OCI-LY1 (cell line): Measurements from ENCODE around the gene CLEC4C.

Experiments used
- CTCF ChIP-seq: fragments of 200-600 bp; sonication (generic), shearing (Covaris generic); IDR thresholded peaks from 2 replicates; pipeline ENCODE4 v1.5.1; 2017; ENCODE audit warnings: mild to moderate bottlenecking, antibody characterized with exemption, low read length, moderate library complexity, mixed read lengths
- EZH2 ChIP-seq: fragments of 200-600 bp; sonication (generic), shearing (Covaris generic); IDR thresholded peaks from 2 replicates; pipeline ENCODE4 v1.8.0; 2017; ENCODE audit warnings: borderline replicate concordance, mixed run types, mild to moderate bottlenecking, antibody characterized with exemption, low read length, moderate library complexity, mixed read lengths

GRCh38 chr12:7732993-7733392 is 14.2 kb downstream of the CLEC4C start:
- no peak for TF ChIP-seq CTCF
- TF ChIP-seq EZH2, result no peak
